Activated B cell treated with CpG ODN at 0.5 μM for 24 hours (primary cell): ENCODE measurements around the gene LAPTM5. TPM values are rescaled to one million over a fixed set of nuclear protein-coding genes. Genes with fewer than 3 reads are reported as not detected.

Experiments
- ATAC-seq: fragments of 200-7000 bp; cut with Tn5 transposase; one replicate; pipeline ENCODE4 v1.10.0; 2021; ENCODE audit warnings: low read depth, mild to moderate bottlenecking, moderate library complexity
- CTCF ChIA-PET: fragments of 350-600 bp; sonication (Branson Sonifier 250); formaldehyde crosslinking; loops from one replicate; lab custom pipeline; 2021; ENCODE audit warnings: antibody characterized with exemption; lab: Charles Lee
- POLR2A ChIA-PET: fragments of 350-600 bp; sonication (Branson Sonifier 250); formaldehyde crosslinking; loops from one replicate; lab custom pipeline; 2021; ENCODE audit warnings: antibody characterized with exemption; lab: Charles Lee
- DNase-seq: peaks from one replicate; pipeline ENCODE4 v3.0.0; 2022
- H3K27ac Mint-ChIP-seq: one replicate; pipeline ENCODE4 v1.8.0; 2020; ENCODE audit warnings: mixed read lengths
- H3K27me3 Mint-ChIP-seq: one replicate; pipeline ENCODE4 v1.8.0; 2021; ENCODE audit warnings: mixed read lengths
- H3K36me3 Mint-ChIP-seq: one replicate; pipeline ENCODE4 v1.8.0; 2021; ENCODE audit warnings: low read depth, mixed read lengths
- H3K4me1 Mint-ChIP-seq: one replicate; pipeline ENCODE4 v1.8.0; 2021; ENCODE audit warnings: mixed read lengths
- H3K4me3 Mint-ChIP-seq: one replicate; pipeline ENCODE4 v1.8.0; 2020; ENCODE audit warnings: mild to moderate bottlenecking, mixed read lengths
- H3K9me3 Mint-ChIP-seq: one replicate; pipeline ENCODE4 v1.8.0; 2020; ENCODE audit warnings: mixed read lengths
- intact Hi-C: fragments of 100-400 bp; cut with micrococcal nuclease; formaldehyde crosslinking; loops from one replicate; pipeline ENCODE4 v1.15.1; 2024
- total RNA-seq: library from RNA; stranded (reverse); gene quantifications from 2 replicates; pipeline ENCODE4 v1.2.3, GENCODE V29; 2022
- TF ChIP-seq, protein P1 (sequence below): fragments of 200-600 bp; IDR thresholded peaks from one replicate; pipeline ENCODE4 v1.8.0; 2022; ENCODE audit warnings: antibody characterized with exemption, mild to moderate bottlenecking

Gene LAPTM5
- total RNA-seq, 1 donor from 2014 or later, result 766 TPM

DNA sequence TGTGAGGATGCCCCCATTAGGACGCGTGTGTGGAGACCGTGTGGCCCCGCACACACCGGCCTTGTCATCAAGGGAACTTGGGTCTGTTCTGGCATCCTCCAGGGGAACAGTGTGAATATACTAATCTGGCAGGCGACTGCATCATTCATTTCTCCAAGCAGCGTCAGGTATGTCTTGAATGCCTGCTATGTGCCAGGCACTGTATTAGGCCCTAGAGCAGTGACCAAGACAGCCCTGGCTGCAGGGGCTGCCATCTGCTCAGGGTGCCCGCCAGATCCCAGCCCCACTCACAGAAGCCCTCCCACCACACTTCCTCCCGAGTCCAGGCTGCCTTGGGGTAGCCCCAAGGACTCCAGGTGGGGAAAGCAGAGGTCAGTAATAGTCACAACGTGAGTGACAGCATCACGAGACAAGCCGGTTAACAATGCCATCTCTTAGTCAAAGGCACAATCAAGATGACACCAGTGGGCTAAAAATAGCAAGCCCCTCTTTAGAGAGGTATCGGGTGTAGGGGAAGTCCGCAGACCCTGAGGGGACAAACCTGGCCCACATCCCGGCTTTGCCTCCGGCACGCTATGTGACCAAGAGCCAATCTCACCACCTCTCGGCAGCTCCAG is 7.5 kb upstream of the LAPTM5 start:
- Mint-ChIP-seq H3K9me3 (no peaks in the 10 kb centered on the region), H3K4me1 (peaks cover 65% of the 10 kb centered on the region), H3K4me3 (no peak overlapping the region), H3K27me3 (no peaks in the 10 kb centered on the region), H3K36me3 (no peaks in the 10 kb centered on the region), H3K27ac (peak overlapping the region; percentile 79)
- CTCF ChIA-PET, result interaction anchor here (1.2 kb wide), 1 partner anchor 46 kb away, joined by 3 read pairs; no protein-coding TSS in a partner anchor
- ATAC-seq (peak; percentile 29), DNase-seq (no peak)
- intact Hi-C loops, result no loop called here
- TF ChIP-seq, protein P1, sequence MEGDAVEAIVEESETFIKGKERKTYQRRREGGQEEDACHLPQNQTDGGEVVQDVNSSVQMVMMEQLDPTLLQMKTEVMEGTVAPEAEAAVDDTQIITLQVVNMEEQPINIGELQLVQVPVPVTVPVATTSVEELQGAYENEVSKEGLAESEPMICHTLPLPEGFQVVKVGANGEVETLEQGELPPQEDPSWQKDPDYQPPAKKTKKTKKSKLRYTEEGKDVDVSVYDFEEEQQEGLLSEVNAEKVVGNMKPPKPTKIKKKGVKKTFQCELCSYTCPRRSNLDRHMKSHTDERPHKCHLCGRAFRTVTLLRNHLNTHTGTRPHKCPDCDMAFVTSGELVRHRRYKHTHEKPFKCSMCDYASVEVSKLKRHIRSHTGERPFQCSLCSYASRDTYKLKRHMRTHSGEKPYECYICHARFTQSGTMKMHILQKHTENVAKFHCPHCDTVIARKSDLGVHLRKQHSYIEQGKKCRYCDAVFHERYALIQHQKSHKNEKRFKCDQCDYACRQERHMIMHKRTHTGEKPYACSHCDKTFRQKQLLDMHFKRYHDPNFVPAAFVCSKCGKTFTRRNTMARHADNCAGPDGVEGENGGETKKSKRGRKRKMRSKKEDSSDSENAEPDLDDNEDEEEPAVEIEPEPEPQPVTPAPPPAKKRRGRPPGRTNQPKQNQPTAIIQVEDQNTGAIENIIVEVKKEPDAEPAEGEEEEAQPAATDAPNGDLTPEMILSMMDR, result no peak
- POLR2A ChIA-PET, result interaction anchor here (1.4 to 25.3 kb wide), 7 partner anchors 8 to 34 kb away, joined by 5 to 662 read pairs (median 10); partner anchors contain the start of genes LAPTM5 and MATN1

DNA sequence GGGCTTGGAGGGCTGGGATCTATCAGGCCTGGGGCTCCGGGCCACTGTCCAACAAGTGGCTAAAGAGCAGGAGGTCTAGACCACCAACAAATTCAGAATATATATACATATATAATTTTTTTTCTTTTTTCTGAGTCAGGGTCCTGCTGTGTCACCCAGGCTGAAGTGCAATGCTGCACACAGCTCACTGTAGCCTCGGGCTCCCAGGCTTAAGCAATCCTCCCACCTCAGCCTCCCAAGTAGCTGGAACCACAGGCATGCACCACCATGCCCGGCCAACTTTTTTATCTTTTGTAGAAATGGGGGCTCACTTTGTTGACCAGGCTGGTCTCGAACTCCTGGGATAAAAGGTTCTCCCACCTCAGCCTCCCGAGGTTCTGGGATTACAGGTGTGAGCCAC is 6.8 kb upstream of the LAPTM5 start:
- peaks cover 70% of the 10 kb centered on the region for H3K4me1 Mint-ChIP-seq
- TF ChIP-seq, protein P1, result no peak
- H3K36me3 Mint-ChIP-seq, result no peaks in the 10 kb centered on the region
- no peak for ATAC-seq
- H3K27me3 Mint-ChIP-seq, result no peaks in the 10 kb centered on the region
- H3K9me3 Mint-ChIP-seq, result no peaks in the 10 kb centered on the region
- H3K27ac Mint-ChIP-seq, result peak overlapping the region; percentile 79
- ChIA-PET POLR2A (interaction anchor here (5.0 to 25.3 kb wide), 2 partner anchors 10 to 33 kb away, joined by 45 to 662 read pairs; partner anchors contain the start of gene MATN1), CTCF (interaction anchor here (1.2 kb wide), 1 partner anchor 45 kb away, joined by 3 read pairs; no protein-coding TSS in a partner anchor)
- DNase-seq, result no peak
- no peak overlapping the region for H3K4me3 Mint-ChIP-seq
- intact Hi-C loops, result no loop called here

DNA sequence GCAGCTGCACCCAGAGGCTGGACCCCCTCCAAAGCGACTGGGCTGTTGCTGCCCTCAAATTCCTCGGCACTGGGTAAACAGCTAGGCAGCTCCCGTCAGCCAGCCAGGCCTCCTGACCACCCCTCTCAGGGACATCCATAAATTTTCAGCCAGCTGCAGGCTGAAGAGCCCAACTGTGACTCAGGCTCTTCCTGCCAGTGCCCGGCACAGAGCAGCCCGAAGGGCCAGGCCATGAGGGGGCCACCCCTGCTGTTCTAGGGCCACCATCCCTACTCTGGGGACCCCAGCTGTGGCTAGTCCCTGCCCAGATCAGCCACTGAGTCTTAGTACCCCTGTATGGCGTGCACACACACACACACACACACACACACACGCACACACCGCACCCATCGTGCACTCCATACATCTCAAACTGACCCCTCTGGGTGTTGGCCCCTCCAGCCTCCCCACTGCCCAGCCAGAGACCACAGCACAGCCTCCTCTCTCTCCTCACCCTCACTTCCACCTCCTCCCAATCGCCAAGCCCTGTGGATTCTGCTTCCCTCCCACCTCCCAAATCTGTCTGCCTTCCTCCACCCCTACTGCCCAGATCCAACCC is 6.2 kb upstream of the LAPTM5 start:
- Mint-ChIP-seq H3K36me3 (no peaks in the 10 kb centered on the region), H3K4me3 (no peak overlapping the region), H3K4me1 (peaks cover 76% of the 10 kb centered on the region), H3K27ac (peak overlapping the region; percentile 80), H3K27me3 (no peaks in the 10 kb centered on the region), H3K9me3 (no peaks in the 10 kb centered on the region)
- ChIA-PET CTCF (interaction anchor here (0.7 kb wide), 1 partner anchor 16 kb away, joined by 4 read pairs; no protein-coding TSS in a partner anchor), POLR2A (interaction anchor here (1.5 to 25.3 kb wide), 5 partner anchors 9 to 44 kb away, joined by 10 to 662 read pairs (median 45); partner anchors contain the start of gene MATN1)
- TF ChIP-seq, protein P1, result no peak
- no peak for ATAC-seq
- intact Hi-C loops, result no loop called here
- DNase-seq, result no peak

DNA sequence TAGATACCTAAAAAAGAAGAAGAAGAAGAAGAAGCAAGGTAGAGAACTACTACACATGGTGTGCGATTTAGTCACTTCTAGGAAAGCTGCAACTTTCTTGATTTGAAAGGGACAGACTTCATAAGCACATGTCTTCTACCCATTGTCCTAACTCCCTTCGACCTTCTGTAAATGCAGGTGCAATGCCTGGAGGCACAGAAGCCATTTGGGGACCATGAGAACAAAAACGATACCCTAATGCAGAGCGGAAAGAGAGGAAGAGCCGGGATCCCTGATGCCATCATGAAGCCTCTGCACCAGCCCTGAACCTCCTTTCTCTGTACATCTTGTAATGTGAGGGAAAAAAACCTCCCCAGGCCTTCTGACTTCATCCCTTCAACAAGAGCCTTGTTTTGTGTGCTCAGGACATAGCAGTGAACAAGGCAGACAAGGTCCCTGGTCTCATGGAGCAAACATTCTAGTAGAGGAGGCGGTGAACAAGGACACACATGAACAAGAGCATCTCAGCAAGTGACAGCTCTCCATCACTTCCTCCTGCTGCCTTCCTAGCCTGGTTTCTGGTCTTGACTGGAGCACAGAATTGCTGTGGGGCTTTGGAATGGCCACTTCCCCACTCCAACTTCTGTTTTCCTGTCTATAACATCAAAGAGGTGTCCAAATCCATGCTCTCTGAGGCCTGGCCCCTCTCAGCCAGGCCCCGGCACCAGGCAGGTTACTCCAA is 5.5 kb upstream of the LAPTM5 start:
- intact Hi-C loops, result no loop called here
- H3K27ac Mint-ChIP-seq, result peak overlapping the region; percentile 80
- no peaks in the 10 kb centered on the region for H3K9me3 Mint-ChIP-seq
- H3K36me3 Mint-ChIP-seq, result no peaks in the 10 kb centered on the region
- TF ChIP-seq, protein P1, result no peak
- peak overlapping the region; percentile 63 for H3K4me3 Mint-ChIP-seq
- ChIA-PET CTCF (interaction anchor here (0.7 to 2.9 kb wide), 5 partner anchors 17 to 43 kb away, joined by 3 to 26 read pairs (median 4); no protein-coding TSS in a partner anchor), POLR2A (interaction anchor here (1.5 to 25.3 kb wide), 5 partner anchors 9 to 44 kb away, joined by 10 to 662 read pairs (median 45); partner anchors contain the start of gene MATN1)
- H3K27me3 Mint-ChIP-seq, result no peaks in the 10 kb centered on the region
- DNase-seq (no peak), ATAC-seq (no peak)
- H3K4me1 Mint-ChIP-seq, result peaks cover 83% of the 10 kb centered on the region
